GM21576 (cell line): Measurements from ENCODE around the gene DISP3.

Experiments used
- ATAC-seq: cut with Tn5 transposase; IDR thresholded peaks from one replicate; pipeline ENCODE4 v1.9.1; 2021; ENCODE audit warnings: mild to moderate bottlenecking, moderate library complexity; ENCODE audit not compliant: unreplicated experiment

Gene DISP3

DNA sequence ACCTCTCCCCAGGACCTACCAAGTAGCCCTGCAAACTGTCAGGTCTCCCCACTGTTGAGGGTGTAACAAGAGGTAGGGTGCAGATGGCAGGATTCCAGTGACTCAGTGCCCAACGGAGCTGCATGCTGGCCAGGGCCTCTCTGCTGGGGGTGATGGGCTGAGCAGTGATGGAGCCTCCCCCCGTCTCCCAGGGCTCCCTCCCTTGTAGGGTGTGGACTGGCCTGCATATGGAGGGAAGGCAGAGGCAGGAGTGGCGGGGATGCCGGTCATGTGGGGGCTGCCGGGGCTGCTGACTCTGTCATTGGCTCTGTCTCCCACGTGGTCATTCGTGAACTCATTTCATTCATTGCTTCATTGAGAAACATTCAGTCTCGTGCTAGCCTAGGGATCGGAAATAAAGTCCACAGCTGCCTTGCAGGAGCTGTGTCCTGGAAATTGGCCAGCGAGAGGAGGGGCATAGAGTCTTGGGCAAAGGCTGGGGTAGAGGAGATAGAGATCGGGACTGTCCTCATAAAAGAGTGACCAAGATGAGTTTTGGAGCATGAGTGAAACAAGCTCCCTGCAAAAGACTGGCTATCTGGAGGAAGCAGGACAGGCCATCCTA is 22.9 kb upstream of the DISP3 start:
- no peak for ATAC-seq

DNA sequence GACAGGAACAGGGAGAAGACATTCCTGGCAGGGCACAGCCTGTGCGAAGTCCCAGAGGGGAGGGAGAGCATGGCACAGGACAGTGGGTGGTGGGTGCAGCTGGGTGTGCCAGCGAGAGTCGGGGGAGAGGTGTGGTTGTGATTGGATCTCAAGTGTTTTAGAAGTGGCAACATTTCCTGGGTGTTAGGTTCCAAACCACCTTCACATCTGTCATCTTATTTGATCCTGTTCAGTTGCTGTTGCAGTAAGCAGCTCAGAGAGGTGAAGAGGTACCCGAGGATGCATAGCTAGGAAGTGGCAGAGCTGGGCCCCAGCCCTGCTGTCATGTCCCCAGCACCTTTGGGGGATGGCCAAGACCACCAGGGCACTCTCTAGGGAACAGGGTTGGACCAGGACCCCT is 22.0 kb upstream of the DISP3 start:
- ATAC-seq: no peak

DNA sequence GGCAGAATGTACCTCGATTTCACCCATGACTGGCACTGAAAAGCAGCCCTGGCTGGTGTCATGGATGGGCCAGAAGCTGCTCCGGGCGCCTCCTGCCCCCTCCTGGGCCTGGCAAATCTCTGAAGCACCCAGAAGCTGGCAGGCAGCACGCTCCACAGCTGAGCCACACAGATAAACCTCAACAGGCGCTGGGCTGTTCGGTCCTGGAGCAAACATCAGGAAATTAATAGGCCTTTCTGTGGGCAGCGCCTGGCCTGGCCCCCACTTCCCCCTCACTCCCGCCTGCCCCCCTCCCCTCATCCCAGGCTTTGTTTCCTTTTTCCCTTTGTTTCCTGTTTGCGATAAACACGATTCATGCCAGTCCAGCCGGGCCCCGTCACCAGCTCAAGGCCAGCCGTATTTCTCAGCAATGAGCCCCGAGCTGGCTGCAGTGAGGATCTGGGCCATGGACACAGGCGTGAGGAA is 20.1 kb upstream of the DISP3 start:
- no peak for ATAC-seq

DNA sequence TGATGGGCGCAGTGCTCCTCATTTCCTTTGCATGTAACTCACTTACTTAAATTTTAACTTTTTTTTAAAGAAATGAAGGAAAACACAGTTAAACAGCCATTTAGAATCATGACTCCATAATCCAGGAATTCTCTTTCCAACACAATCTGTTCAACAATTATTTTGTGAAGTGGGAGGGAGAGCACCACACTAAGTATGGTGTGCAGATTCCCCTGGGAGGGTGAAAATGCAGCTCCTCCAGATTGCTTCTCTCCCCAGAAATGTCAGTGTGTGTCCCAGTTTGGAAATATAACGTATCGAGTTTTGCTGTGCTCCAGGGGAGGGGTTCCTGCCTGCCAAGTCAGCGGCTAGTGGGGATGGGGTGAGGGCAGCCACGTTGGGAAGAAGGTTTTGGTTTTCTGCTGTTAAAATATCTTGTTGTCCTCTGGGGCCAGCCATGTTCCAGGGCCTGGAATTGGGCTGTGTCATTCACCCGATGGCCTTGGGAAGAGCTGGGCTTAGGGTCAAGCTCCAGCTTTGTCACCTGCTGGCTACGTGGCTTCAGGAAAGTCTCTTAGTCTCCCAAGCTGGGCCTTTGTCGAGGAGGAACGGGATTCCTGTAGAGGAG is 17.3 kb upstream of the DISP3 start:
- ATAC-seq: no peak

DNA sequence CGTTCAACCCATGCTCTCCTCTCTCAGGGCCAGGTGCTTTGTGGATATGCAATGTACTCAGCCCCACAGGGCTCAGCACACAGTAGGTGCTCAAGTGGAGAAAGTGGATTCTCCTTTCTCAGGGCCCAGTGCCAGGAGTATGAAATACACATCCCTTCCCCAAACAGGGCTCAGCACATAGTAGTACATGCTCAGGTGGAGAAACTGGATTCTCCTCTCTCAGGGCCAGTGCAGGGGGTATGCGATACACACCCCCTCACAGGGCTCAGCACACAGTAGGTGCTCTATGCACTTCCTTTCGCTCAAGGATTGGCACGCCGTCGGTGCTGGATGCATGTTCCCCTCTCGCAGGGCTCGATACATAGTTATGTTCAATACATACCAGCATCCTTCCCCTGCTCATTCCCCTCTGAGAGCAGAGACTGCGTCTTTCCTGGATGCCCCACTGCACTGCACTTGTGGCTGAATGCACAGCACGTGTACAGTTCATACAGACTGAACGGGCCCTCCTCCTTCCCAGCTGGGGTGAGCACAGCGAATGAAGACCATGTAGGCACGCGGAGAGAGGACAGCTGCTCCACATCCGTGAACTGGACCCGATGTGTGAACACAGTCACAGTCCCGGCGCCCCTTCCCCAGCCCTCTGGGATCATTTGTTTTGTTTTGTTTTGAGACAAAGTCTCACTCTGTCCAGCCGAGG is 16.6 kb upstream of the DISP3 start:
- ATAC-seq: no peak

DNA sequence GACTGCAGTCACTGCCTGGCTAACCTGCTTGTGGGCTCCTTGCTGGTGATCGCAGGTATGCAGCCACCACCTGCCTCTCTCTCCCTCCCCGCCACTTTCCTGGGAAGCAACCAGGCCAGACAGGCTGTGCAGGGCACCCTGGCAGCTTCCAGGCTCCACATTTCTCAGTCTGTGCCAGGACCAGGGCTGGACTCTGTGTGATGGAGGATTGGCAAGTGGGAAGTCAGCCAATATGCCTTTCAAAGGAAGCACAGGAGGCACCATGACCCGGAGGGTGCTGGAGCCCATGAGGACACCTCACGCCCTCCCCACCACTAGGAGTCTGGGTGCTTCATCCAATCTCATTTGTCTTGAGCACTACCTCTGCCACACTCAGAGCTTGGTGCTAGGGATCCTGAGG is 15.8 kb upstream of the DISP3 start:
- ATAC-seq: no peak

DNA sequence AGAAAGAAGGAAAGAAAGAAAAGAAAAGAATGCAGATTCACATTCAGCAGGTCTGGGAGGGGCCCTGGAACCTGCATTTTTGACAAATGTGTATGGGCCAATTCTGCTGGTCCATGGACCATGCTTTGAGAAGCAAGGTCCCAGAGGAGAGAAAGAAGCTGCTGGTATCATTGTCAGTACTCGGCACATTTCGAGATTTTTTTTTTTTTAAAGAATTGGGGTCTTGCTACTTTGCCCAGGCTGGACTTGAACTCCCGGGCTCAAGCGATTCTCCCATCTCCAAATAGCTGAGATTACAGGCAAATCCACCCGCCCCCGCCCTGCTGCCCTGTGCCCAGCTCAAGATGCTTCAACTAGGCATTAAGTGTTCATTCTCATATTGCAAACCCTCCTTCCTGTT is 13.6 kb upstream of the DISP3 start:
- no peak for ATAC-seq

DNA sequence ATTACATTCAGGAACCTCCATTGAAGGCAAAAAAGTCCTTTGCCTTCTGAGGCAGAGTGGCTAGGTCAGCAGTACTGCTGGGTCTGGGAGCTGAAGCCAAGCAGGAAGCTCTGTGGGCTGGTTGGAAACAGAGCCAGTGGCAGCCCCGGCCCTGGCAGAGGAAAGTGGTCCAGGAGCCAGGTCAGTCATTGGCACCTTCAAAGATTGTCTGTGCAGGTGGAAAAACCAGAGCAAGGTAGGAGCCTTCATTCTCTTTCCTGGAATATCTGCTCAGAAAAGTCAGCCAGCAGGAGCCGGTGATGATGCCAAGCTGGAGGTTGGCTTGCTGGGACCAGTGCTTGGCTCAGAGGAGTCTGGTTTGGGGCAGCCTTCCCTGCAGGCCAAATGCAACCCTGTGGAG is 12.5 kb upstream of the DISP3 start:
- no peak for ATAC-seq

DNA sequence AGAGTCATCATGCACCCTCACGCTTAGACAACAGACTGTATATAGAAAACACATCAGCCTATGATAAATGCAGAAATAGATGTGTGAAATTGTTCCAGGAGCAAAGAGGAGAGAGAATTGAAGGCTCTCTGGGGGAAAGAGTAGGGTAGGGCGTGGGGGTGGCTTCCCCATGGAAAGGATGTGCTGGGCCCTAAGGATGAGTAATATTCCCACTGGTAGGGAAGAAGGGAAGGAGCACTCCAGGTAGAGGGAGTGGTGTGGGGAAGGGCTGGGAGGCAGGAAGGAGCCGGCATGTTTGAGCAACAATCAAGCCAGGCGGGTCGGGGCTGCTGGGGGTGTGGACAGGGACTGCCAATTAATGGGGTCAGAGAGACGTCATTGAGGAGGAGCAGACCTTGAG is 10.1 kb upstream of the DISP3 start:
- ATAC-seq: no peak

DNA sequence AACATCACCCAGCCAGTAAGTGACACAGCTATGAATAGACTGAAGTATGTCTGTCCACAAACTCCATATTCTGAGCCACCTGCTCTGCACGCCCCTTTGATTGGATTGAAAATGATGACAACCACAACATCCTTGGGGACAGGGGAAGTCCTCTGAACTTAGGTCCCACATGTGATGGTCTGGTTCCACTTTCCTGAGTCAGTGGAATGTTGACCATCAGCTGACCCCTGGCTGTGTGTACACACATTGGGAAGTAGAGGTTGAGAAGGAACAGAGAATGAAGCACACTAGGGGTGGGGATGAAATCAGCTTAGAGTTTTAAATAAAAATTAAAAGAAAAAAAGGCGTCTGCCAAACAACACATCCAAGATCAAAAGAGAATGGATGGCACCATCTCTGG is 8.0 kb upstream of the DISP3 start:
- ATAC-seq: no peak

DNA sequence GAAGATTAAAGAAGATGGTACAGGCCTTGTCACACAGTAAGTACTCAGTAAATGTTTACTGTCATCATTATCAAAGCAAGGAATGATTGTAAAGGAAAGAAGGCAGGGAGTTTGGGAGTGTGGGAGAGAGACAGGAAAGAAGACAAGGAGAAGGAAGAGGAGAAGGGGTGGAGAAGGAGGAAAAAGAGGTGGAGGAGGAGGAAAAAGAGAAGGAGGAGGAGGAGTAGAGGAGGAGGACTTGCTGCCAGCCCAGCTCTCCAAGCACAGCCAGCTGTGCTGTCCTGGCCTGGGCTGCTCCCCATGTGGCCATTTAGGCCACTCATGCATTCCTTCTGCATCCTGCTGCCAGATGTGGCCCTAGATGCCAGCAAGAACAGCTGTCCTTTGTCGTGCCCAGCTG is 7.5 kb upstream of the DISP3 start:
- no peak for ATAC-seq

DNA sequence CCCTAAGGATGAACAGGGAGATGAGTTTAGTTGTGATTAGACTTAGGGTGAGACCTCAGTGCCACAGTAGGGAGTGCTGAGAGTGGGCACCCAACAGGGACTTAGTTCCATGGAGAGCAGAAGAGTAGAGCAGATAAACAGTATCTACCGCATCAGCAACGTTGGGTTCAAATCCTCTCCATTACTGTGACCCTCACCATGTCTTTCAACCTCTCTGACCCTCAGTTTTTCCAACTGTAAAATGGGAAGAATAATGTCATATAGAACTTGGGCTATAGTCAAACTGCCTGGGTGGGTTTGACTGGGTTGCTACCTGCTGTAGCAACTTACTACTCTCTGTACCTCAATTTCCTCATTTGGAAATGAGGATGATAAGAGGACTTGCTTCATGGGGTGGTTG is 6.7 kb upstream of the DISP3 start:
- ATAC-seq: no peak

DNA sequence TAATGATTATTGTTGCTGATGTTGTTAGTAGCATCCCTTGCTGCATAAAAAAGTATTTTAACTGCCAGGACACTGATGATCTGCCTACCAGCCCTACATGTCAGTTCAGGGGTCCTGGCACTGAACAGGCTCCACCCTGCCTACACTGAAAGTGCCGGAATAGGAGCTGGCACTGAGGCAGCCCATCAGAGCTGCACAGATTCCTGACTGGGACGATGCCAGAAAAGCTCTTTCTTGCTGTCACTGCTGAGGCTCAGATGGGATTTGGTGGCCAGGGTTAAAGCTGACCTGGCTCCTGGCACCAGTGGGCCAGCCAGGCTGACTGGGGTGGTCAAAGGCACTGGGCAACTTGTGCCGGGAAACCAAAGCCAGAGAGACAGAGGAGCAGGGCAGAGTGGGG is 6.2 kb upstream of the DISP3 start:
- no peak for ATAC-seq

DNA sequence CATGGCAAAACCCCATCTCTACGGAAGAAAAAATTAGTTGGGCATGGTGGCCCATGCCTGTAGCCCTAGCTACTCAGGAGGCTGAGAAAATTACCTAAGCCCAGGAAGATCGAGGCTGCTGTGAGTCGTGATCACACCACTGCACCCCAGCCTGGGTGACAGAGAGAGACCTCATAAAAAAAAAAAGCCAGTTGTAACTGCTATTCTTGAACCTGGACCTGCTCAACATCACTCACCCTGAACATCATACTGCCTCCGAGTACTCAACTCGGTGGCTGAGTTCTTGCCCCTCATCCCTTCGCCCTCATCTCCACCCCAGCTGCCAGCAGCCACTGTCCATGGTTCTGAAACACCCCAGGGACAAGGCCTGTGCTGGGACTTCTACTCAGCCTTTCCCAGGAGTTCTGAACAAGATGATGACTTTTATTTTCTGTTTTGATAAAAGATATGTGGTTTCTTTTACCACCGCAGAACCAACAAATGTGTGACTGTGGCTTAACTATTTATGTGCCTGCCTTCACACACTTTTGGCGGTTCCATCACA is 5.4 kb upstream of the DISP3 start:
- ATAC-seq: no peak

DNA sequence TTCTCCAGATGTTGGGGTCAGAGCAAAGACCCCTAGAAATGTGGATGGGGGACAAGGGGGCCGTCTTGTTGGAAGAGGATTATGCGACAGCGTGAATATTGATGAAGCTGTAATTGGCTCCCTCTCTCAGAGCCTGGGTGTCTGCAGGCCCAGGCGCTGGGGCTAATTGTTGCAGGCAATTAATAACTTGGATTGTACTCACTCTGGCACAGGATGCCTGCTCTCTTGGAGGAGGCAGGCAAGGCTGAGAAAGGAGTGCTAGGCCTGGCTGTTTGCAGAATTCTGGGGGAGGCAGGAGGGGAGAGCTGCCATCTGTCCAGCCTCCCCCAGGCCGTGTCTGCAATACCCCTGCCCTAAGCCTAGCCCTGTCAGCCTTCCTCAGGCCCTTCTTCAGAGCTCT is 4.1 kb upstream of the DISP3 start:
- ATAC-seq: no peak

DNA sequence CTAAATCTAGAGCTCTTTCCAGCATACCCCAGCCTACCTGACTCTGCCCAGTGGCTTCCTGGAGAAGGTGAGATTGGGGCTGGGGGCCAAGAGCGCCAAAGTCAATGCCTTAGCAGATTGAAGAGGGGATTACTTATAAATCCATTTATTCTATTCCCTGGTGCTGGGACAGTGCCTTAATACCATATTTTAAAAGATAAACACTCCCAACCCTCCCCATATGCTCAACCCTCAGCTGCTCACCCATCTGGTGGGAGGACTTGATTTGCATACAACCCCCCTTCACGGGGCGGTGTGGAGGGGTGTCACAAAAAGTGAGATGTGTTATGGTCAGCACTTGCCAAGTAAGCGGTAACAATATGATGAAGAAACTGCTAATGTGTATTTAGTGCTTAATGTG is 3.2 kb upstream of the DISP3 start:
- no peak for ATAC-seq

DNA sequence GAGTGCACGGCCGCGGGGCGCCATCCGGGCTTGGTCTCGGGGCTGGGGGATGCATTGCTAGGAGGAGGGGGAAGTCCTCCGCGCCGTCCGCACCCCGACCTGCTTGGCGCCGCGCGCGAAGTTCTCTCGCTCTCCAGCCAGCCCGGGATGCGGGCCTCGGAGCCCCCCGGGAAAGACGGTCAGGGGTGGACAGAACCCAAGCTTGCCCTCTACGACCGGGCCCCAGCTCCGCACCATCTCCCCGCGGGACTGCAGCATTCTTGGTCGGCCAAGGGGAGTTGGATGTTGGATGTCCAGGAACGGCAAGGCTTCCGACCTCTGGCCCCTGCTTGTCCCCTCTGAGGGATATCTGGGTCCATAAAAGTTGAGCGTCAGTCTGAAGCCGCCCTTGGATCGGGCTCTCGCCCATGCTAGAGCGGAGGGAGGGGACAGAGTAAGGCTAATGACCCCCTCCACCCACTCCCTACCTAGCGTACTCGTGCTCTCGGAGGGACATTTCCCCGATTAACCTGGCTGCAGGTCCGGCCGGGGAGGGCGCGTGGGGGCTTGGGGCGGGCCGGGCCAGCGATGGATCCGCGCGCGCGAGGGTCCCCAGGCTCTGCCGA is 522 bp downstream of the DISP3 start:
- no peak for ATAC-seq

DNA sequence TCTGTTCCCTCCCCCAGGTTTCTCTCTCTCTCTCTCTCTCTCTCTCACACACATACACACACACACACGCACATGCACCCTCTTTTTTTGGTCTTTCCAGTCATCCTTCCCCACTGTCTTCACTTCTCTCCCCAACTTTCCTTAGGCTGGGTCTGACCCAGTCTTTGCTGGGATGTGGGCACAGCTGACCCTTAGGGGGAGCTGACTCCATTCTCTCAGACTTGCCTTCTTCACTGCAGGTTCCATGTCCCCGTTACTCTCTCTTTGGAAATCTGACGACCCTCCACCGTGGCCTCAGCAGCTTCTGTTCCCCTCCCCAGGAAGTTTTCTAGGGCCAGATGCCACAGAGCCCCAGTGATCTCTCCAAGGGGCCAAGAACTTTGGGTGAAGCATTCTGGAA is 2.1 kb downstream of the DISP3 start:
- no peak for ATAC-seq

DNA sequence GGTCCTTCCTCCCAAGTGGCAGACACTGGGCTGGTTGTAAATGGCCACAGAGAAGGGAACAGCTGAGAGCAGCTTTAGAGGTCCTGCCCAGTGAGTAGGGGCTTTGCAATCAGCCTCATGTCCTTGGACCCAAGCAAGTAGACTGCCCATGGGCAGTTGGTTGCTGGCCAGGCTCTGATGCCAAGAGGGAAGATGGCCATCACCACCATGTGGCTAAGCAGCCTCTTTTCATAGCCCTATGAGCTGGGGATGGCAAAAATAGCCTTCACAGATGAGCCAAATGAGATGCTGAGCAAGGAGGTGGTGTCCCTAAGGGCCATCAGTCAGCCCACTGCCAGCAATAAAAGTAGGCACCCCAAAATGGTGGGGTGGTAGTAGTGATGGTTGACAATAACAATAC is 3.2 kb downstream of the DISP3 start:
- no peak for ATAC-seq

DNA sequence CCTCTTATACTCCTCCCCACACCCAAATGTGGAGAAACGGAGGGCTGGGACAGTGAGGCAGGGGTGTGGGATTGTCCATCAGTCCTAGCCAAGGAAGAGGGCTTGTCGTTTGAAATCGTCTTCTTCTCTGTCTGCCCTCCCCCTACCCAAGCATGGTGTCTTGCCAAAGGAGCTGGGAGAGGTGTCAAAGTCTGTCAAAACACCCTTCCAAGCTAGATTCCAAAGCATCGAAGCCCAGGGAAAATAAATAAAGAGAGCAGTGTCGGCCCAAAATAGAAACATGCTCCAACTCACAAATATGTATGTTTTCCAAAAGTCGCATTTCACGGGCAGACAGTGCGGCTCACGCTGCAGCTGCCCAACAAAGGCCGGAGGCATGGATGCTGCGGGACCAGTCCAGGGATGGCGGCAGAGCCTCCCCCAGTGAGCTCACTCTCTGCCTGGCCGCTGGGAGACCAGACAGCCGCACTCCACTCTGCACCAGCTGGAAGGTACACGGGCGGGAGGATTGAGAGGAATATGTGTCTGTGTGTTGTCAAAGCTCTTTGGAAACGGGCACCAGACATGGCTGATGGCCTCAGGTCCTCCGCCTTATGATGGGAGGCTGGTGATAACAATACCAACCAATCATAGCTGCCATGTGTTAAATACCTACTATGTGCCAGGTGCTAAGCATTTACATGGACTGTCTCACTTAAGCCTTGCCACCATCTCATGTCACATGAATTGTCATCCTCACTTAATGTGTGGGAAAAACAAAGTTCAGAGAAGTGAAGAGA is 3.9 kb downstream of the DISP3 start:
- no peak for ATAC-seq
